OCI-LY7 (cell line): Measurements from ENCODE around the gene OLIG3. TPM values are rescaled to one million over a fixed set of nuclear protein-coding genes. Genes with fewer than 3 reads are reported as not detected.

Source experiments
- BruUV-seq: library from RNA; stranded (reverse); fragments of 400-500 nt; replicated peaks from 2 replicates; lab custom pipeline; 2021; lab: Mats Ljungman, UMichigan
- CTCF ChIA-PET: fragments of 300-600 bp; sonication (Branson Sonifier 250); formaldehyde crosslinking; loops from one replicate; lab custom pipeline; 2022; ENCODE audit warnings: antibody characterized with exemption; ENCODE audit not compliant: unreplicated experiment; lab: Charles Lee
- POLR2A ChIA-PET: fragments of 300-600 bp; sonication (Branson Sonifier 250); formaldehyde crosslinking; loops from one replicate; lab custom pipeline; 2022; ENCODE audit warnings: antibody characterized with exemption; lab: Charles Lee
- DNase-seq: peaks from one replicate; pipeline ENCODE4 v3.0.0-alpha.2; 2015; ENCODE audit warnings: low spot score
- H2AFZ ChIP-seq: fragments of 200-600 bp; sonication (generic), shearing (Covaris generic); 2 replicates; pipeline ENCODE4 v1.6.1; 2014; ENCODE audit warnings: mild to moderate bottlenecking, antibody characterized with exemption, low read length, moderate library complexity
- H3K27ac ChIP-seq: fragments of 200-600 bp; sonication (generic); 2 replicates; pipeline ENCODE4 v1.5.1; 2014; ENCODE audit warnings: mixed run types, low read depth, mild to moderate bottlenecking, moderate library complexity, low read length, inconsistent platforms; ENCODE audit not compliant: poor library complexity, severe bottlenecking
- H3K36me3 ChIP-seq: fragments of 200-600 bp; sonication (generic); 2 replicates; pipeline ENCODE4 v1.6.1; 2014; ENCODE audit warnings: mild to moderate bottlenecking, antibody characterized with exemption, low read length, moderate library complexity, mixed read lengths; ENCODE audit not compliant: insufficient read depth
- H3K4me1 ChIP-seq: fragments of 200-600 bp; sonication (generic); 2 replicates; pipeline ENCODE4 v1.5.1; 2014; ENCODE audit warnings: mild to moderate bottlenecking, low read length; ENCODE audit not compliant: insufficient read depth, poor library complexity, severe bottlenecking
- H3K4me2 ChIP-seq: fragments of 200-600 bp; sonication (generic); 2 replicates; pipeline ENCODE4 v1.6.1; 2014; ENCODE audit warnings: mild to moderate bottlenecking, low read length
- H3K4me3 ChIP-seq: fragments of 200-600 bp; sonication (generic); 2 replicates; pipeline ENCODE4 v1.5.1; 2014; ENCODE audit warnings: mild to moderate bottlenecking, low read depth, low read length; ENCODE audit not compliant: poor library complexity, severe bottlenecking
- H3K79me2 ChIP-seq: fragments of 200-600 bp; sonication (generic); 2 replicates; pipeline ENCODE4 v1.6.1; 2016; ENCODE audit warnings: low read depth, mild to moderate bottlenecking, low read length, moderate library complexity, mixed read lengths; ENCODE audit not compliant: insufficient read depth
- H3K9me2 ChIP-seq: fragments of 200-600 bp; sonication (generic); 2 replicates; pipeline ENCODE4 v1.6.1; 2016; ENCODE audit warnings: mild to moderate bottlenecking, low read length, mixed read lengths; ENCODE audit not compliant: insufficient read depth
- H3K9me3 ChIP-seq: fragments of 200-600 bp; sonication (generic); 2 replicates; pipeline ENCODE4 v1.6.1; 2014; ENCODE audit warnings: mild to moderate bottlenecking, mixed run types, low read length, mixed read lengths
- H4K20me1 ChIP-seq: fragments of 200-600 bp; sonication (generic); 2 replicates; pipeline ENCODE4 v1.6.1; 2014; ENCODE audit warnings: mild to moderate bottlenecking, antibody characterized with exemption, low read length, moderate library complexity, mixed read lengths; ENCODE audit not compliant: insufficient read depth
- CTCF ChIP-seq: fragments of 200-600 bp; sonication (generic); conservative IDR thresholded peaks from 2 replicates; pipeline ENCODE4 v1.5.1; 2014; ENCODE audit warnings: mild to moderate bottlenecking, antibody characterized with exemption, low read length, moderate library complexity, mixed read lengths
- EZH2phosphoT487 ChIP-seq: fragments of 200-600 bp; sonication (generic); IDR thresholded peaks from 2 replicates; pipeline ENCODE4 v1.6.1; 2018; ENCODE audit warnings: low read depth, borderline replicate concordance, mild to moderate bottlenecking, mixed run types, antibody characterized with exemption, low read length, moderate library complexity, mixed read lengths
- intact Hi-C: fragments of 100-400 bp; cut with micrococcal nuclease; formaldehyde crosslinking; loops from one replicate; pipeline ENCODE4 v1.10.0; 2022; ENCODE audit not compliant: unreplicated experiment
- total RNA-seq, 2 experiments: library from RNA; depleted of rRNA in 1 of 2; stranded (reverse); fragments of >200 nt in 1 of 2; shearing (Covaris generic) in 1 of 2; gene quantifications; 2 replicates each; pipeline ENCODE4 v1.2.3, GENCODE V29; 2014 to 2022

Gene OLIG3
- total RNA-seq, 2 experiments from 2014 or later = not detected

GRCh38 chr6:137487869-137488149 is 6.4 kb downstream of the OLIG3 start:
- no peaks in the 10 kb centered on the region for H3K36me3 ChIP-seq
- no peak for DNase-seq
- BruUV-seq = no TSS peak
- no peak overlapping the region for H3K4me2 ChIP-seq
- no peaks in the 10 kb centered on the region for H3K79me2 ChIP-seq
- H3K4me1 ChIP-seq = no peaks in the 10 kb centered on the region
- no peaks in the 10 kb centered on the region for H4K20me1 ChIP-seq
- TF ChIP-seq EZH2phosphoT487 = no peak
- TF ChIP-seq CTCF = no peak
- ChIA-PET CTCF (no interaction called here), POLR2A (no interaction called here)
- no peak overlapping the region for H3K27ac ChIP-seq
- H3K9me2 ChIP-seq = no peaks in the 10 kb centered on the region
- intact Hi-C loops = no loop called here
- H3K9me3 ChIP-seq = no peaks in the 10 kb centered on the region
- H2AFZ ChIP-seq = no peak overlapping the region
- no peak overlapping the region for H3K4me3 ChIP-seq

DNA sequence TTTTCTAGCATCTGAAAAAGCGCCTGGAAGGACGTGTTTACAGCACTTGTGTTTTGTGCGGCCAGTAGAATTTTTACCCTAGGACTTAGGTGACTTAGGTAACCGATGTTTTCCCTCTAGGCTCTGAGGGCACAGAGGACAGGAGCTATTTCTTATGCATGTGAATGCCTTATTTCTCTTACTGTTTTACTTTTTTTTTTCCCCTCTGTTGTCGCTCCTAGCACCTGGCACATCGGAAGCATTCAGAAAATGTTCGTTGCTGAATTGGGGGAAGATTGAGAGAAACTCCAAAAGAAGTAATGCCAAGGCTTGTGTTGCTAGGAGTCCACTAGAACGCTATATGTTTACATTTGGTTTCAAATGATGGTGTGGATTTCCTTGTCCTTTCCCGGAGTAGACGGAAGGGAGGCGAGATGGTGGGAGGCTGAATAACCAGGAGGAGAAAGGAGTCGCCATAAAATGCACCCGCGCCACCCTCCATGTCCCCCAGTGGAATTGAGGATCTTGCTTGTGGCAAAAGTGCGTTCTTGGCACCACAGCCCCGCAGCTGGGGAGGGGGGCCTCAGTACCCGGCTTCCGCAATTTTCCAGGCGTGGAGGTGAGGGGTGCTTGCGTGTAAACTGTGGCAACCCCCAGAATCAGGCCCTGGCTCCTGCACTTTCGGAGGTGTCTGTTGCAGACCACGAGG is 6.9 kb downstream of the OLIG3 start:
- H3K9me3 ChIP-seq = no peaks in the 10 kb centered on the region
- CTCF ChIA-PET = no interaction called here
- no TSS peak for BruUV-seq
- no peaks in the 10 kb centered on the region for H4K20me1 ChIP-seq
- H3K4me2 ChIP-seq = no peak overlapping the region
- no peaks in the 10 kb centered on the region for H3K4me1 ChIP-seq
- H3K9me2 ChIP-seq = no peaks in the 10 kb centered on the region
- TF ChIP-seq EZH2phosphoT487 = no peak
- no peak for TF ChIP-seq CTCF
- no peaks in the 10 kb centered on the region for H3K79me2 ChIP-seq
- no peaks in the 10 kb centered on the region for H3K36me3 ChIP-seq
- no peak overlapping the region for H3K4me3 ChIP-seq
- intact Hi-C loops = no loop called here
- POLR2A ChIA-PET = no interaction called here
- DNase-seq = no peak
- no peak overlapping the region for H2AFZ ChIP-seq
- no peak overlapping the region for H3K27ac ChIP-seq

DNA sequence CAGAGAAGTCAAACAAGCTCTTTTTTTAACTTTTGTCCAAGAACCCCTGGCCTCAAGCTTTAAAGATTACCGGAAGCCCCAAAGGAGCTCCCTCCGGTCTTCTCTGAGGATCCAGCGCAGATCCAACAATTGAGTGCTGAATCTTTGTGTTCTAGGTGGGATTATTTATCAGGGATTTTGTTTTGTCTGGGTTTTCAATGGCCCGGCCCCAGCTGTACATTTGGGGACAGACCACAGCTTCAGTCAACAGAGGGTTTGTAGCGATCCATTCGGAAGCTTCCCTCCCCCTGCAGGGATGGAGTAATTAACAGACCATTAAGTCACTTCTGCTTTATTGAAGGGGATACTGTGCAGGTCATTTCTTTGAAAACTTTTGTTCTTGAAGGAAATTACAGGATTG is 7.8 kb downstream of the OLIG3 start:
- BruUV-seq = no TSS peak

More for the DNA sequence above, 7.8 kb downstream of the OLIG3 start:
- Histone ChIP-seq H3K36me3 (no peaks in the 10 kb centered on the region), H3K79me2 (no peaks in the 10 kb centered on the region), H3K9me2 (no peaks in the 10 kb centered on the region), H3K4me3 (no peak overlapping the region), H3K4me2 (no peak overlapping the region), H2AFZ (no peak overlapping the region), H3K9me3 (no peaks in the 10 kb centered on the region), H3K27ac (no peak overlapping the region), H4K20me1 (no peaks in the 10 kb centered on the region), H3K4me1 (no peaks in the 10 kb centered on the region)
- no peak for DNase-seq
- ChIA-PET CTCF (interaction anchor here (0.6 kb wide), 1 partner anchor 46 kb away, joined by 3 read pairs; no protein-coding TSS in a partner anchor), POLR2A (interaction anchor here (0.6 kb wide), 1 partner anchor 60 kb away, joined by 3 read pairs; no protein-coding TSS in a partner anchor)
- intact Hi-C loops = no loop called here
- no peak for TF ChIP-seq EZH2phosphoT487
